ENCODE results near the gene GIGYF2.

The GIGYF2 gene

GRCh38 chr2:232749331-232749730 is 52.2 kb downstream of the GIGYF2 start:
- DNase-seq (ENCODE audit: low read depth), result no peak

- no peak for DNase-seq (ENCODE audit: low read depth)
Observed at GRCh38 chr2:232750135-232750671, 53.1 kb downstream of the GIGYF2 start.

- no peak for DNase-seq (ENCODE audit: low read depth)
Observed at GRCh38 chr2:232757905-232758304, 60.8 kb downstream of the GIGYF2 start.

- peak; percentile 63 for DNase-seq (ENCODE audit: low read depth)
Observed at GRCh38 chr2:232761301-232761907, 64.3 kb downstream of the GIGYF2 start.

GRCh38 chr2:232767866-232768265 is 70.7 kb downstream of the GIGYF2 start:
- DNase-seq (ENCODE audit: low read depth), result no peak

GRCh38 chr2:232770207-232770606 is 73.1 kb downstream of the GIGYF2 start:
- no peak for DNase-seq (ENCODE audit: low read depth)

- DNase-seq (ENCODE audit: low read depth), result no peak
Observed at GRCh38 chr2:232771870-232772269, 74.7 kb downstream of the GIGYF2 start.

GRCh38 chr2:232772531-232772930 is 75.4 kb downstream of the GIGYF2 start:
- DNase-seq (ENCODE audit: low read depth), result no peak

GRCh38 chr2:232773815-232774214 is 76.7 kb downstream of the GIGYF2 start:
- no peak for DNase-seq (ENCODE audit: low read depth)

GRCh38 chr2:232776435-232776834 is 79.3 kb downstream of the GIGYF2 start, which contains the start of gene KCNJ13:
Gene KCNJ13 (minus strand): TSS chr2:232776565. CDS start chr2:232771362, 5,203 bp downstream.
- peak; percentile 15 for DNase-seq (ENCODE audit: low read depth)

- no peak for DNase-seq (ENCODE audit: low read depth)
Observed at GRCh38 chr2:232777276-232777675, 80.1 kb downstream of the GIGYF2 start.

- DNase-seq (ENCODE audit: low read depth), result no peak
Observed at GRCh38 chr2:232779465-232779864, 82.3 kb downstream of the GIGYF2 start.

- DNase-seq (ENCODE audit: low read depth), result no peak
Observed at GRCh38 chr2:232779934-232780333, 82.8 kb downstream of the GIGYF2 start.

- DNase-seq (ENCODE audit: low read depth), result peak; percentile 88
Observed at GRCh38 chr2:232781765-232782164, 84.6 kb downstream of the GIGYF2 start.

- no peak for DNase-seq (ENCODE audit: low read depth)
Observed at GRCh38 chr2:232783278-232783677, 86.1 kb downstream of the GIGYF2 start.

- no peak for DNase-seq (ENCODE audit: low read depth)
Observed at GRCh38 chr2:232787806-232788205, 90.7 kb downstream of the GIGYF2 start.

- DNase-seq (ENCODE audit: low read depth), result no peak
Observed at GRCh38 chr2:232789082-232789481, 92.0 kb downstream of the GIGYF2 start.

- DNase-seq (ENCODE audit: low read depth), result no peak
Observed at GRCh38 chr2:232791518-232791917, 94.4 kb downstream of the GIGYF2 start.

GRCh38 chr2:232793271-232793670 is 96.1 kb downstream of the GIGYF2 start:
- no peak for DNase-seq (ENCODE audit: low read depth)

GRCh38 chr2:232794981-232795380 is 97.8 kb downstream of the GIGYF2 start:
- no peak for DNase-seq (ENCODE audit: low read depth)

- no peak for DNase-seq (ENCODE audit: low read depth)
Observed at GRCh38 chr2:232795920-232796319, 98.8 kb downstream of the GIGYF2 start.

GRCh38 chr2:232798187-232798586 is 101.1 kb downstream of the GIGYF2 start:
- no peak for DNase-seq (ENCODE audit: low read depth)

- DNase-seq (ENCODE audit: low read depth), result no peak
Observed at GRCh38 chr2:232800166-232800565, 103.0 kb downstream of the GIGYF2 start.

GRCh38 chr2:232802091-232802490 is 105.0 kb downstream of the GIGYF2 start:
- DNase-seq (ENCODE audit: low read depth), result no peak
